Ascending aorta (tissue), 2 donors: ENCODE measurements around the gene CD44. TPM values are rescaled to one million over a fixed set of nuclear protein-coding genes. Genes with fewer than 3 reads are reported as not detected.

Source experiments
- DNase-seq, 2 donors: peaks; one replicate each; pipeline ENCODE4 v3.0.0-alpha.2; 2019; ENCODE audit warnings: low spot score in 2 of 2
- H3K27ac ChIP-seq, 2 donors: fragments of 200-600 bp; sonication (generic); one replicate each; pipeline ENCODE4 v1.5.1; 2016 to 2017; ENCODE audit warnings: mild to moderate bottlenecking in 1 of 2
- H3K27me3 ChIP-seq: fragments of 200-600 bp; sonication (generic); one replicate; pipeline ENCODE4 v1.5.1; 2017
- H3K36me3 ChIP-seq, 2 donors: fragments of 200-600 bp; sonication (generic); one replicate each; pipeline ENCODE4 v1.5.1; 2016
- H3K4me1 ChIP-seq, 2 donors: fragments of 200-600 bp; sonication (generic); one replicate each; pipeline ENCODE4 v1.5.1; 2016 to 2017; ENCODE audit warnings: mild to moderate bottlenecking in 1 of 2
- H3K4me3 ChIP-seq, 2 donors: fragments of 200-600 bp; sonication (generic); one replicate each; pipeline ENCODE4 v1.5.1; 2016 to 2017; ENCODE audit warnings: mild to moderate bottlenecking in 1 of 2
- H3K9me3 ChIP-seq, 2 donors: fragments of 200-600 bp; sonication (generic); one replicate each; pipeline ENCODE4 v1.5.1; 2016
- CTCF ChIP-seq, 3 experiments: fragments of 200-600 bp in 2 of 3; fragments of 450-650 bp in 1 of 3; sonication (generic) in 2 of 3; IDR thresholded peaks; one replicate each; pipeline ENCODE4 v1.5.1; 2016 to 2019; ENCODE audit warnings: antibody characterized with exemption in 3 of 3, mild to moderate bottlenecking in 1 of 3, moderate library complexity in 1 of 3
- intact Hi-C: fragments of 100-400 bp; cut with DNase I; formaldehyde crosslinking; loops from one replicate; pipeline ENCODE4 v1.15.1; 2023
- total RNA-seq: library from RNA; depleted of rRNA; stranded (reverse); fragments of >200 nt; gene quantifications from one replicate; pipeline ENCODE4 v1.1.0, GENCODE V29; 2016

Gene CD44
- total RNA-seq, 1 donor from 2014 or later: 188 TPM

DNA sequence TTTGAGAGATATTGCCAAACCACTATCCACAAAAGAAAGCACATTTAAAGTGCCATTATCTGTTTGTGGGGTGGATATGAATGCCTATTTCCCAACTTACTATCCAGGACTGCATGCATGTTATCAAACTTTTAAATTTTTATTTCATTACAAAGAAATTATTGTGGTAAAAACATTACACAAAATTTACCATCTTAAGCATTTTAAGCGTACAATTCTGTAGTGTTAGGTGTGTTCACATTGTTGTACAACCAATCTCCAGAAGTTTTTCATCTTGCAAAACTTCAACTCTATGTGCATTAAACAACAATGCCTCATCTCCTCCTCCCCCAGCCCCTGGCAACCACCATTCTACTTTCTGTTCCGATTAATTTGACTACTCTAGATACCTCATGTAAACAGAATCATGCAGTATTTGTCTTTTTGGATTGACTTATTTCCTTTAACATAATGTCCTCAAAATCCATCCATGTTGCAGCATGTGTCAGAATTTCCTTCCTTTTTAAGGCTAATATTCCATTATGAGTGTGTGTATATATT, 17.6 kb upstream of the CD44 start:
- no peaks in the 10 kb centered on the region for H3K9me3 ChIP-seq
- H3K27me3 ChIP-seq: no peaks in the 10 kb centered on the region
- no peak for TF ChIP-seq CTCF (IDR thresholded peaks at IDR 0.05)
- intact Hi-C loops: no loop called here
- DNase-seq: no peak
- no peaks in the 10 kb centered on the region for H3K36me3 ChIP-seq
- H3K4me1 ChIP-seq: peaks cover 0 to 12% of the 10 kb centered on the region in 2 donors
- H3K4me3 ChIP-seq: no peak overlapping the region
- H3K27ac ChIP-seq: no peak overlapping the region

DNA sequence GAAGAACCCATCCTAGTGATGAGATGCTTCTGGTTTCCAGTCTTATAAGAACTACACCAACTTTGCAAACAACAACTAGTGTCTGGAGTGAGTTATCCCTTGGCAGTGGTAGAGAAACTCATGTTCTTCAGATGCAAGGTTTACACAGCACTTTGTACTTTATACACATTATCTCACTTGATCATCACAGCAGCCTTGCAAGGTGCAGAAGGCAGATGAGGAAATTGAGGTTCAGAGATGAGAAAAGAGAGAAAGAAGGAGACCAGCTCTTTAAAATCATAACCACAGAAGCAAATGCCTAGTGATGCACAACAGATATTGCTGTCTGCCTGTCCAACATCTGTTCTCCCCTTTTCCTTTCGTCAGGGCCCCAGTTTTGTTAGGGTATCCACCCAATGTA, 16.7 kb upstream of the CD44 start:
- intact Hi-C loops: no loop called here
- Histone ChIP-seq H3K27ac (no peak overlapping the region), H3K27me3 (no peaks in the 10 kb centered on the region), H3K4me1 (peaks cover 0 to 3% of the 10 kb centered on the region in 2 donors), H3K9me3 (no peaks in the 10 kb centered on the region), H3K4me3 (no peak overlapping the region), H3K36me3 (no peaks in the 10 kb centered on the region)
- TF ChIP-seq CTCF (IDR thresholded peaks at IDR 0.05): no peak
- no peak for DNase-seq

- H3K4me3 ChIP-seq: no peak overlapping the region
- no peaks in the 10 kb centered on the region for H3K36me3 ChIP-seq
- DNase-seq: no peak
- no peaks in the 10 kb centered on the region for H3K4me1 ChIP-seq
- TF ChIP-seq CTCF (IDR thresholded peaks at IDR 0.05): no peak
- H3K9me3 ChIP-seq: no peaks in the 10 kb centered on the region
- H3K27ac ChIP-seq: no peak overlapping the region
- no peaks in the 10 kb centered on the region for H3K27me3 ChIP-seq
- intact Hi-C loops: no loop called here
Measured at GRCh38 chr11:35126000-35126878, 12.7 kb upstream of the CD44 start.

DNA sequence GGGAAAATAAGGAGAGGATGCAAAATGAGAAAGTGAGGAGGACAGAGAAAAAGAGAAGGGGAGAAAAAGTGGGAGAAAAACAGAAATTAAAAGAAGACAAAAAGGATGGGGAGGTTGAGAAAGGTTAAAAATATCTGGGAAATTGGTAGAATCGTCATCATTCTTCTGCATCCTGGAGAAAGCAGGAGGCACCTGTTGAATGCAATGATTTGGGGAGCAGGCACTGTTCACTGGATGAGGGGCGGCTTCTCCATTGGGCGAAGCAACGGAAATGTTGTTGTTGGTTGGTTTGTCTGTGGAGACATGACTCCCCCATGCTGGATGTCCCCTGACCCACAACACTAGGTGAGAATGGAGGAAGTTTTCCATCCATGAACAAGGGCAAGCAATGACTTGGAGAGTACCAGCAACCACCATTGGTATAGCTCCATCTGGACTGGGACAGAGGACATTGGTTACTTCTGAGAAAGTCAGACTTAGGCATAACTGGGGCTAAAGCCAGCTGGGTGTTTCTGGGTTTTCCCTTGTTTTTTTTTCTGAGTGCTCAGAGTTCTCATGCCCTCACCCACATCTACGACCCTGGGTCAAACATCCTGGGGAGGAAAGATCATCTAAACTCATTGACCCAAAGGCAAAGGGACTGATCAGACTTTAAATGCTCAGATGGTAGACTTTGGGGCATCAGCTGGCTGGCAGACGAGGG, 11.9 kb upstream of the CD44 start:
- TF ChIP-seq CTCF (IDR thresholded peaks at IDR 0.05): no peak
- intact Hi-C loops: no loop called here
- H3K36me3 ChIP-seq: no peaks in the 10 kb centered on the region
- no peaks in the 10 kb centered on the region for H3K4me1 ChIP-seq
- no peak overlapping the region for H3K27ac ChIP-seq
- no peaks in the 10 kb centered on the region for H3K9me3 ChIP-seq
- no peaks in the 10 kb centered on the region for H3K27me3 ChIP-seq
- H3K4me3 ChIP-seq: no peak overlapping the region
- no peak for DNase-seq

- H3K4me1 ChIP-seq: no peaks in the 10 kb centered on the region
- H3K27me3 ChIP-seq: no peaks in the 10 kb centered on the region
- no peaks in the 10 kb centered on the region for H3K9me3 ChIP-seq
- no peak for TF ChIP-seq CTCF (IDR thresholded peaks at IDR 0.05)
- intact Hi-C loops: no loop called here
- no peaks in the 10 kb centered on the region for H3K36me3 ChIP-seq
- no peak overlapping the region for H3K27ac ChIP-seq
- no peak overlapping the region for H3K4me3 ChIP-seq
- DNase-seq: no peak
Measured at GRCh38 chr11:35127619-35128018, 11.4 kb upstream of the CD44 start.
